Activated CD8-positive, alpha-beta T cell treated with anti-CD3 and anti-CD28 coated beads, Interleukin-2, amount 10 ng/mL, durations not matched to agents 7 days and 5 days (primary cell): ENCODE results near the gene DRG2. TPM values are rescaled to one million over a fixed set of nuclear protein-coding genes. Genes with fewer than 3 reads are reported as not detected.

ENCODE experiments used
- ATAC-seq: fragments of 150-1000 bp; cut with Tn5 transposase; one replicate; pipeline ENCODE4 v1.10.0; 2021; ENCODE audit warnings: moderate library complexity
- CTCF ChIA-PET: fragments of 350-600 bp; sonication (Branson Sonifier 250); formaldehyde crosslinking; loops from one replicate; lab custom pipeline; 2021; ENCODE audit warnings: antibody characterized with exemption; lab: Charles Lee
- POLR2A ChIA-PET: fragments of 350-600 bp; sonication (Branson Sonifier 250); formaldehyde crosslinking; loops from one replicate; lab custom pipeline; 2021; ENCODE audit warnings: antibody characterized with exemption; lab: Charles Lee
- DNase-seq: peaks from one replicate; pipeline ENCODE4 v3.0.0-alpha.2; 2020
- H3K27ac Mint-ChIP-seq: one replicate; pipeline ENCODE4 v1.8.0; 2021; ENCODE audit warnings: mild to moderate bottlenecking, mixed read lengths
- H3K27me3 Mint-ChIP-seq: one replicate; pipeline ENCODE4 v1.8.0; 2021; ENCODE audit warnings: low read depth, mixed read lengths
- H3K36me3 Mint-ChIP-seq: one replicate; pipeline ENCODE4 v1.8.0; 2021; ENCODE audit warnings: low read depth, mixed read lengths
- H3K4me1 Mint-ChIP-seq: one replicate; pipeline ENCODE4 v1.8.0; 2021; ENCODE audit warnings: low read depth, mixed read lengths
- H3K4me3 Mint-ChIP-seq: one replicate; pipeline ENCODE4 v1.8.0; 2021; ENCODE audit warnings: mild to moderate bottlenecking, mixed read lengths
- H3K9me3 Mint-ChIP-seq: one replicate; pipeline ENCODE4 v1.8.0; 2022; ENCODE audit warnings: mixed read lengths; ENCODE audit not compliant: insufficient read depth
- total RNA-seq, 2 experiments: library from RNA; stranded (reverse); gene quantifications; one replicate each; pipeline ENCODE4 v1.2.3, GENCODE V29; 2021

Gene DRG2
- total RNA-seq, 2 experiments from 2014 or later, result 48.1 to 53.5 TPM

DNA sequence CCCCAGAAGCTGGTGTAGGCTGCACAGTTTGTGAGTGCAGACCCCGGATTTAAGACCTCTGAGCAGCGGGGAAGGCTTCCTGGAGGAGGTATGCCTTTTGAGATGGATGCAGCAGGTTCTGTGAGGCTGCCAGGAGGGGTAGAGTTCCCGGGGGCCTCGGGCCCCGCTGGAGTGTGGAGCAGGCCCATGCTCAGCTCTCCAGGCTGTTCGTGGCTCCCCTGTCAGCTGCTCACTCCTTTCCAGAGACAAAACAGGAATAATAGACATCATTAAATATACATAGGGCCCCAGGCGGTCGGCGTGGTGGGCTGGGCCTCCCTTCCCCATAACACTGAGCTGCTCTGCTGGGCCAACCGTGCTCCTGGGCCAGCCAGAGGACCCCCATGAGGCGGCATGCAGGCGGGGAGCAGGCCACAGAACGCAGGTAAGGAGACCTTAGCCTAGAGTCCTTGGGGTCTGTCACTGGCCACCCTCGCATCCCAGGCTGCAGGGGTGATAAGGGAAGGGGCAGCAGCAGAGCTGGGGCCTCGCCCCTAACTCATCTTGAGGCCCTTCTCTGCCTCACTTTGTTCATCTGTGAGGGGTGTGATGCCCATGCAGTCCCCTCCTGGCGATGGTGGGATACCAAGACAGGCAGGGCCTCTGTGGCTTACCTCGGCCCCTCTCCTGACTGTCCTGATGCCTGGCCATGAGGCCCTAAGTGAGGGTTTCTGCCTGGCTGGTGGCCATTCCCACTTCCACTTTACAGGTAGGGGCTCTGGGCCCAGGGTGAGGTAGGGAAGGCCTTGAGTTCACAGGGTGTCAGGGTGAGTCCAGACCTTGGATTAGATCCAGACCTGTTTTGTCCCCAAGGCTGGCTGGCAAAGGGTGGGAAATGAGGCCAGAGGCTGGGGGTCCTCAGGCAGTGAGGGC is 20.9 kb downstream of the DRG2 start, which contains the start of gene MYO15A:
Gene MYO15A, plus strand, starts transcription at position 356 of the 912 bp plus-strand sequence. CDS start 10,045 bp downstream, outside the sequence.
- peaks cover 3% of the 10 kb centered on the region for H3K36me3 Mint-ChIP-seq
- H3K27ac Mint-ChIP-seq, result peak within 1 kb of the TSS; percentile 14
- H3K4me3 Mint-ChIP-seq, result no peak within 1 kb of the TSS
- CTCF ChIA-PET, result no interaction called here
- ATAC-seq (no peak), DNase-seq (no peak)
- H3K27me3 Mint-ChIP-seq, result no peaks in the 10 kb centered on the region
- no peaks in the 10 kb centered on the region for H3K9me3 Mint-ChIP-seq
- H3K4me1 Mint-ChIP-seq, result no peaks in the 10 kb centered on the region
- POLR2A ChIA-PET, result no interaction called here

DNA sequence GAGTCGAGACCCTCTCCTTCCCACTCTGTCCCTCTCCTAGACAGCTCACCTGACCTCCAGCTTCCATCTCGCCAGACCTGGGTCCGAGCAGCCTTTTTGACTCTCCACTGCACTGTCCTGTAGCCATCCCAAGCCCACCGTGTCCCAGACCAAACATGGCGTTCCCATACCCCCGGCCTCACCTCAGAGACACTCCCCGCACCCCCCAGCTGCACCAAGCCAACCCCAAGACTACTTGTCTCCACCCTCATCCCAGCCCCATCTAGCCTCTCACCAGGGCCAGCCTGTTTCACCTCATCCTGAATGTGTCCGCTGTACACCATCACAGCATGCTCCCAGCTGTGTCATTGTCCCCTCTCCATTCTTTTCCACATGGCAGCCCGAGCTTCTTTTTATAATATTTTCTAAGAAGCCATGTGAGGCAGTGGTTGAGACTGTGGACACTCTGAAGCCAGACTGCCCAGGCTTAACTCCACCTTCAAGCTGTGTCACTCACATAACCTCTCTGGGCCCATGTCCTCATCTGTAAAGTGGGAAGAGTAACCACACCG is 22.3 kb downstream of the DRG2 start:
- Mint-ChIP-seq H3K27ac (peak overlapping the region; percentile 14), H3K4me3 (no peak overlapping the region), H3K9me3 (no peaks in the 10 kb centered on the region), H3K4me1 (no peaks in the 10 kb centered on the region), H3K36me3 (peaks cover 3% of the 10 kb centered on the region), H3K27me3 (no peaks in the 10 kb centered on the region)
- DNase-seq (no peak), ATAC-seq (no peak)
- ChIA-PET POLR2A (no interaction called here), CTCF (no interaction called here)

DNA sequence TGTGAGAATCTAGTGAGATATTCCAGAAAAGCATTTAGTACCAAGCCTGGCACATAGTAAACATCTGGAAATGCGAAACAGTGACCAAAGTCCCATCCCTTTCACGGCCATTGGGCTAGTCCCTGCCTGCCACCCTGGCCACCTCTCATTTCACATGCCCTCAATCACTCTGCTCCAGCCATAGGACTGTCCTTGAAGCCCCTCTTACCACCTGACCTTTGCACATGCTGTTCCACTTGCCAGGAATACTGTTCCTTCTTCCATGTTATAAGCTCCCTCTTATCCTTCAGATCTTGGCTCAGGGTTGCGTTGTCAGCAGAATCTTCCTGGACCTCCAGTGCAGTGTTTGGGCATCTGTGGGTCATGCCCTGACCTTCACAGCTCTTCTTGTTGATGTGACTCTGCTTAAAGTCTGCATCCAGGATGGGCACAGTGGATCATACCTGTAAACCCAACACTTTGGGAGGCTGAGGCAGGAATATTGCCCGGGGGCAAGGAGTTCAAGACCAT is 22.9 kb downstream of the DRG2 start:
- peaks cover 3% of the 10 kb centered on the region for H3K36me3 Mint-ChIP-seq
- no peaks in the 10 kb centered on the region for H3K9me3 Mint-ChIP-seq
- DNase-seq (no peak), ATAC-seq (no peak)
- H3K4me3 Mint-ChIP-seq, result no peak overlapping the region
- CTCF ChIA-PET, result no interaction called here
- no peaks in the 10 kb centered on the region for H3K27me3 Mint-ChIP-seq
- H3K4me1 Mint-ChIP-seq, result no peaks in the 10 kb centered on the region
- H3K27ac Mint-ChIP-seq, result no peak overlapping the region
- POLR2A ChIA-PET, result no interaction called here

DNA sequence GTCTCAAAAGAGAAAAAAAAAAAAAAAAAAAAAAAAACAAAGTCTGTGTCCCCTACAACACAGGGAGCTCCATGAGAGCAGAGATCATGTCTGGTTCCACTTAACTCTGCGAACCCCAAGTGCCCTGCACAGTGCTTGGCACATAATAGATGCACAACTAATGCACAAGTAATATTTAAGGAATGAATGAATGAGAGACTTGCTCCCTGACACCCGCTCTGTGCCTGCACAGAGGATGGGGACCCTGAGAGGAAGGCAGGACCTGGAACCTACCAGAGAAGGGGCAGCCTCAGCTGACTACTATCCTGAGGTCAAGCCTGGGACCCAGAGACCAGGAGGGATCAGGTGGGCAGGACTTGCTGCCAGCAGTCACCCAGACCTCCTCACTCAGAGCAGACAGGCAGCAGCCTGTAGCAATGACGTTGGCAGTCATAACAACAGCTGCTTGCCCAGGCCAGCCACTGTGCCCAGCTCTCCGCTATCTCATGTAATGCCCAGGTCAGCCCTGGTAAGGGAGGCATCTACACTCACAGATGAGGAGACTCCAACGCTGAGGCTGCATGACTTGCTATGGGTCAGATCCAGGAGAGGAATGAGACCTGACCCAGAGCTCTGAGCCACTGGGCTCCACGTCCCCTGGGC is 23.7 kb downstream of the DRG2 start:
- ATAC-seq (no peak), DNase-seq (no peak)
- H3K27ac Mint-ChIP-seq, result no peak overlapping the region
- no peak overlapping the region for H3K4me3 Mint-ChIP-seq
- ChIA-PET POLR2A (no interaction called here), CTCF (interaction anchor here (0.9 kb wide), 1 partner anchor 106 kb away, joined by 3 read pairs; no protein-coding TSS in a partner anchor)
- H3K27me3 Mint-ChIP-seq, result no peaks in the 10 kb centered on the region
- no peaks in the 10 kb centered on the region for H3K4me1 Mint-ChIP-seq
- H3K9me3 Mint-ChIP-seq, result no peaks in the 10 kb centered on the region
- peaks cover 3% of the 10 kb centered on the region for H3K36me3 Mint-ChIP-seq

DNA sequence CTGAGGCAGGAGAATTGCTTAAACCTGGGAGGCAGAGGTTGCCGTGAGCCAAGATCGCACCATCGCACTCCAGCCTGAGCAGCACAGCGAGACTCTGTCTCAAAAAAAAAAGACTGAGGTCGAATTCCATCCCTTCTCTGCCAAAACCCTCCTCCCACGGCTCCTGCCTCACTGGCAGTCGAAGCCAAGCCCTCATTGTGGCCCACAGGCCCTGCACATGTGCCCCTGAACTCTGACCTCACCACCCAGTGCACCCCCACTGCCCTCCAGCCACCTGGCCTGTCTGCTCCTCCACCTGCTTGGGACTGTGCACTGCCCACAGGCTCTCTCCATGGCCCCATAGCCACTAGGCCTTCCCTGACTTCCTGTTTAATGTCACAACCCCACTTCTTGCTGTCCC is 27.8 kb downstream of the DRG2 start:
- CTCF ChIA-PET, result no interaction called here
- no peak for ATAC-seq
- Mint-ChIP-seq H3K4me1 (no peaks in the 10 kb centered on the region), H3K27me3 (no peaks in the 10 kb centered on the region), H3K27ac (peak overlapping the region; percentile 36), H3K36me3 (peaks cover 1% of the 10 kb centered on the region), H3K9me3 (no peaks in the 10 kb centered on the region), H3K4me3 (no peak overlapping the region)
- POLR2A ChIA-PET, result no interaction called here
- DNase-seq, result no peak

DNA sequence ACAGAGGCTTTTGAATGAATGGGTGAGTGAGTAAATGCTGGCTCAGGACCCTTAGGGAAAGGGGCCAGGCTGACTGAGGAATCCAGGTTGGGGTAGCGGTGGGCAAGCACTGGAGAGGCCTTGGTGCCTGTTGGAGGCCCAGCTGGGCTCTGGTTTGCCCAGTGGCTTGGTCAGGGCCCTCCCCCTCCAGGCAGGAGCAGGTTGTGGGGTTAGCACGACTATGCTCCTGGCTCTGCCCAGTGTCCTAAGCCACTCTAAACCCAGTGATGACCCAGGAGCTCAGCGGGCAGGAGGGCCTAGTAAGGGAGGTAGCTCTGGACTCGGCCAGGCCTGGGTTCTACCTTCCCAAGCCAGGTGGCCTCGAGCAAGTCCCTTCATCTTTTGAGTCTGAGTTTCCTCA is 28.3 kb downstream of the DRG2 start:
- H3K4me1 Mint-ChIP-seq, result no peaks in the 10 kb centered on the region
- no peak overlapping the region for H3K4me3 Mint-ChIP-seq
- peaks cover 1% of the 10 kb centered on the region for H3K36me3 Mint-ChIP-seq
- ChIA-PET CTCF (no interaction called here), POLR2A (no interaction called here)
- H3K27ac Mint-ChIP-seq, result no peak overlapping the region
- H3K9me3 Mint-ChIP-seq, result no peaks in the 10 kb centered on the region
- ATAC-seq (no peak), DNase-seq (no peak)
- H3K27me3 Mint-ChIP-seq, result no peaks in the 10 kb centered on the region

DNA sequence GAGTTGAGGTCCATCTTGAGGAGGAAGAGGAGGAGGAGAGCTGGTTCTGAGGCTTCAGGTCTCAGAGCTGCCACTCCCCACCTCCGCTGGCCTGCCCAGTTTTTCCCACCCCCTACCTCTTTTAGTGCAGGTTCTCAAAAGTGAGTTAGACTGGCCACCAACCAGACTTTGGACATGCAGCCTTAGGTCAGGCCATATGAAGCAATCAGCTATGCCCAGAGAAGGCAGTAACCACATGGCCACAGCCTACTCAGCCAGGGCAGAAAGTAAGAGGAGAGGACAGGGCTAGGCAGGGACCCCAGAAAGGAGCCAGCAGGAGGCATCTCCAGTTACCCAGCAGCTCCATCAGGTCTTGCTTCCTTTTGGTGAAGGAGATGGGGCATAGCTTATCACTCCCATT is 29.8 kb downstream of the DRG2 start:
- H3K9me3 Mint-ChIP-seq, result no peaks in the 10 kb centered on the region
- no peaks in the 10 kb centered on the region for H3K4me1 Mint-ChIP-seq
- H3K27me3 Mint-ChIP-seq, result no peaks in the 10 kb centered on the region
- no peak overlapping the region for H3K4me3 Mint-ChIP-seq
- H3K27ac Mint-ChIP-seq, result no peak overlapping the region
- DNase-seq (no peak), ATAC-seq (no peak)
- ChIA-PET POLR2A (no interaction called here), CTCF (no interaction called here)
- H3K36me3 Mint-ChIP-seq, result peaks cover 1% of the 10 kb centered on the region

DNA sequence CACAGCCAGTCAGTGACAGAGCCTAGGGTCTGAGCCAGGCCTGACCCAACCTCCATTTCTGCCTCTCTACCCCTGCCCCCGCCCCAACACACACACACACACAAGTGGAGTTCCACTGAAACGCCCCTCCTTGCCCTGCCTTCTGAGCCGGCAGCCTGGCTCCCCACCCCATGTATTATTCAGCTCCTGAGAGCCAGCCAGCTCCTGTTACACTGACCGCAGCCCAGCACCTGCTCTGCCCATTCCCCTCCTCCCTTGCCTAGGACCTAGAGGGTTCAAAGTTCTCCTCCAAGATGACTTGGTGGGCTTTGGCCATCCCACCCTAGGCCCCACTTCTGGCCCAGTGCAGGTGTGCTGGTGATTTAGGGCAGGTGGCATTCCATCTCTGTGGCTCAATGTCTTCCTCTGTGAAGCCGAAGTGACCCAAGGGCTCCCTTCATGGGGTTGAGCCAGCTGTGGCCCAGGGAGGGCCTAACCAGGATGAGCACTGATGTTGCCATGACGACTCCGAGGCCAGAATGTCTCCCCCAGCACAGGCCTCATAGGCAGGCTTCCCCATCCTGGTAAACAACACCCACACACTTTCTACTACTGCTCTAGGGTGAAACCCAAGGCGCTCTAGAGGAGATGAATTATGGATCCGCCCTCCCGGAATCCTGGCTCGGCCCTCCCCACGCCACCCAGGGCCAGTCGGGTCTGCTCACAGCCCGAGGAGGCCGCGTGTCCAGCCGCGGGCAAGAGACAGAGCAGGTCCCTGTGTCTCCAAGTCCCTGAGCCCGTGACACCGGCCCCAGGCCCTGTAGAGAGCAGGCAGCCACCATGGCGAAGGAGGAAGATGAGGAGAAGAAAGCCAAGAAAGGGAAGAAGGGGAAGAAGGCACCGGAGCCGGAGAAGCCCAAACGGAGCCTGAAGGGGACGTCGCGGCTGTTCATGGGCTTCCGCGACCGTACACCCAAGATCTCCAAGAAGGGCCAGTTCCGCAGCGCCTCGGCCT is 30.5 kb downstream of the DRG2 start:
- CTCF ChIA-PET, result no interaction called here
- DNase-seq (no peak), ATAC-seq (no peak)
- H3K27me3 Mint-ChIP-seq, result no peaks in the 10 kb centered on the region
- no peak overlapping the region for H3K4me3 Mint-ChIP-seq
- H3K4me1 Mint-ChIP-seq, result no peaks in the 10 kb centered on the region
- peaks cover 1% of the 10 kb centered on the region for H3K36me3 Mint-ChIP-seq
- POLR2A ChIA-PET, result no interaction called here
- H3K27ac Mint-ChIP-seq, result no peak overlapping the region
- H3K9me3 Mint-ChIP-seq, result no peaks in the 10 kb centered on the region

DNA sequence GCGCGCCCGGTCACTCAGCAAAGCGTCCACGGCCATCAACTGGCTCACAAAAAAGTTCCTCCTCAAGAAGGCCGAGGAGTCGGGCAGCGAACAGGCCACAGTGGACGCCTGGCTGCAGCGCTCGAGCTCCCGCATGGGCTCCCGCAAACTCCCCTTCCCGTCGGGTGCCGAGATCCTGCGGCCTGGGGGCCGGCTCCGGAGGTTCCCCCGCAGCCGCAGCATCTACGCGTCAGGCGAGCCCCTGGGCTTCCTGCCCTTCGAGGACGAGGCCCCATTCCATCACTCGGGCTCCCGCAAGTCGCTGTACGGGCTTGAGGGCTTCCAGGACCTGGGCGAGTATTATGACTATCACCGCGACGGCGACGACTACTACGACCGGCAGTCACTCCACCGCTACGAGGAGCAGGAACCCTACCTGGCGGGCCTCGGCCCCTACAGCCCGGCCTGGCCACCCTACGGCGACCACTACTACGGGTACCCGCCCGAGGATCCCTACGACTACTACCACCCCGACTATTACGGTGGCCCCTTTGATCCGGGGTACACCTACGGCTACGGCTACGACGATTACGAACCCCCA is 31.5 kb downstream of the DRG2 start:
- Mint-ChIP-seq H3K27ac (no peak overlapping the region), H3K27me3 (no peaks in the 10 kb centered on the region), H3K4me3 (no peak overlapping the region), H3K4me1 (no peaks in the 10 kb centered on the region), H3K36me3 (peaks cover 1% of the 10 kb centered on the region), H3K9me3 (no peaks in the 10 kb centered on the region)
- ChIA-PET CTCF (no interaction called here), POLR2A (no interaction called here)
- ATAC-seq (no peak), DNase-seq (no peak)

DNA sequence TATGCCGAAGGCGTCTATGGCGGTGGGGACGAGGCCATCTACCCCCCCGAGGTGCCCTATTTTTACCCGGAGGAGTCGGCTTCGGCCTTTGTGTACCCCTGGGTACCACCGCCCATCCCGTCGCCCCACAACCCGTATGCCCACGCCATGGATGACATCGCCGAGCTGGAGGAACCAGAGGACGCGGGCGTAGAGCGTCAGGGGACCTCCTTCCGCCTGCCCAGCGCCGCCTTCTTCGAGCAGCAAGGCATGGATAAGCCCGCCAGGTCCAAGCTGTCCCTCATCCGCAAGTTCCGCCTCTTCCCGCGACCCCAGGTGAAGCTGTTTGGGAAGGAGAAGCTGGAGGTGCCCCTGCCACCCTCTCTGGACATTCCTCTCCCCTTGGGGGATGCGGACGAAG is 32.2 kb downstream of the DRG2 start:
- no peaks in the 10 kb centered on the region for H3K27me3 Mint-ChIP-seq
- ChIA-PET POLR2A (no interaction called here), CTCF (no interaction called here)
- no peak overlapping the region for H3K27ac Mint-ChIP-seq
- no peak for ATAC-seq
- peaks cover 1% of the 10 kb centered on the region for H3K36me3 Mint-ChIP-seq
- DNase-seq, result no peak
- no peaks in the 10 kb centered on the region for H3K9me3 Mint-ChIP-seq
- no peak overlapping the region for H3K4me3 Mint-ChIP-seq
- no peaks in the 10 kb centered on the region for H3K4me1 Mint-ChIP-seq

DNA sequence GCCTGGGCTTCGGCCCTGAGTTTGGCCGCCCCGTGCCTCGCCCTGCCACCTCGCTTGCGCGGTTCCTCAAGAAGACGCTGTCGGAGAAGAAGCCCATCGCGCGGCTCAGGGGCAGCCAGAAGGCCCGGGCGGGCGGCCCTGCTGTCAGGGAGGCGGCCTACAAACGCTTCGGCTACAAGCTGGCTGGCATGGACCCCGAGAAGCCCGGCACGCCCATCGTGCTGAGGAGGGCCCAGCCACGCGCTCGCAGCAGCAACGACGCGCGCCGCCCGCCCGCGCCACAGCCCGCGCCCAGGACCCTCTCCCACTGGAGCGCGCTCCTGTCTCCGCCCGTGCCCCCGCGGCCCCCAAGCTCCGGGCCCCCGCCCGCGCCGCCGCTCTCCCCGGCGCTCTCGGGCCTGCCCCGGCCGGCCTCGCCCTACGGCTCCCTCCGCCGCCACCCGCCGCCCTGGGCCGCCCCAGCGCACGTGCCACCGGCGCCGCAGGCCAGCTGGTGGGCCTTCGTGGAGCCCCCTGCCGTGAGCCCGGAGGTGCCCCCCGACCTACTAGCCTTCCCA is 32.8 kb downstream of the DRG2 start:
- no peak for DNase-seq
- Mint-ChIP-seq H3K27ac (no peak overlapping the region), H3K4me1 (no peaks in the 10 kb centered on the region), H3K27me3 (no peaks in the 10 kb centered on the region), H3K9me3 (no peaks in the 10 kb centered on the region), H3K4me3 (no peak overlapping the region), H3K36me3 (peaks cover 1% of the 10 kb centered on the region)
- no peak for ATAC-seq
- ChIA-PET CTCF (no interaction called here), POLR2A (no interaction called here)
